ENCODE measurements around the gene MAGEA4. TPM values are rescaled to one million over a fixed set of nuclear protein-coding genes. Genes with fewer than 3 reads are reported as not detected.

The MAGEA4 gene
- total and polyA plus RNA-seq, 12 donors: not detected

DNA sequence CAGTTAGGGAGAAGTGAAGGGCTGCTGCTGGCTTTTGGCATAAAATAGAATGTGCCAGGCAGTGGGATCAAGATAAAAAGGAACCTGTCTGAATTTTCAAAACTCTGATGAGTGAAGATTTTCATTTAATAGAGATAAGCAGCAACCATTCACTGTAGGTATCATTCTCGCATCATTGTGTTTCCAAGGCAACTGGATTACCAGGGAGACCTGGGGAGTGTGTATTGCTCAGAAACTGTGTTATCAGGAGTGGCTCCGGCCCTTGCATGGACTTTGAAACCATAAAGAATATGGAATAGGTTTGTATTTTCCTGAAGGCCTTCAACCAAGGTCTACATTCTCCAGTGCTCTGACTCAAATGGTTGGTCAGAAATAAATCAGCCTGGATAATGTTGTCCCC lies 23.3 kb upstream of the MAGEA4 start:
- TF ChIP-seq CTCF (IDR thresholded peaks at IDR 0.05): no peak
- DNase-seq (no peak), ATAC-seq (no peak)
- Histone ChIP-seq H3K9me3 (peaks cover 0 to 13% (median 0%) of the 10 kb centered on the region in 11 donors), H3K36me3 (no peaks in the 10 kb centered on the region), H3K4me3 (no peak overlapping the region), H3K4me1 (no peaks in the 10 kb centered on the region), H3K27ac (no peak overlapping the region), H3K27me3 (no peaks in the 10 kb centered on the region)
- 66 to 70% methylated on average over 2 of the region's 2 CpGs for WGBS, 2 donors
- intact Hi-C loops (cut with DNase I): no loop called here

GRCh38 chrX:151896734-151897474 lies 15.8 kb upstream of the MAGEA4 start:
- intact Hi-C loops (cut with DNase I): no loop called here
- 63 to 69% methylated on average over 5 of the region's 5 CpGs for WGBS, 2 donors
- DNase-seq (no peak), ATAC-seq (no peak)
- Histone ChIP-seq H3K4me1 (peaks cover 0 to under 1% (median 0%) of the 10 kb centered on the region in 9 donors), H3K36me3 (no peaks in the 10 kb centered on the region), H3K27me3 (peaks cover 0 to 15% (median 0%) of the 10 kb centered on the region in 7 donors), H3K4me3 (no peak overlapping the region), H3K9me3 (no peaks in the 10 kb centered on the region), H3K27ac (no peak overlapping the region)
- no peak for TF ChIP-seq CTCF (IDR thresholded peaks at IDR 0.05)

DNA sequence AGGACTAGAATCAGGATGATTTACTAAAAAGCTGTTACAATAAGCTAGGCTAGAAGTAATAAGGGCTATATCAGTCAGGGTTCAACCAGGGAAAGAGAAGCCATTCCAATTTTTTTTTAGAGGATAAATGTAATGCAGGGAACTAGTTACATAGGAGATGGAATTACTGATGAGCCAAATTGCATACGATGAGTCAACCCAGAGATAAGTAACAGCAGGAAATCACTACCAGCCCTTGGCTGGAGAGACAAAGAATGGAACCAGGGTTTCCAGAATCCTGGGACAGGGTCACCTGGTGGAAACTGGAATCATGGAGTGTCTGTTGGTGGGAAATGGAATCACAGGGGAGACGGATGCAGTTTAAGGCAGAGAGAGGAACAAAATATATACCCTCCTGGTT lies 13.1 kb upstream of the MAGEA4 start:
- DNase-seq (no peak), ATAC-seq (no peak)
- Histone ChIP-seq H3K4me3 (no peak overlapping the region), H3K27ac (no peak overlapping the region), H3K9me3 (no peaks in the 10 kb centered on the region), H3K36me3 (no peaks in the 10 kb centered on the region), H3K27me3 (peaks cover 0 to 21% (median 0%) of the 10 kb centered on the region in 7 donors), H3K4me1 (peaks cover 0 to 10% (median 0%) of the 10 kb centered on the region in 9 donors)
- WGBS, 2 donors: 83 to 84% methylated on average over 2 of the region's 2 CpGs
- intact Hi-C loops (cut with DNase I): no loop called here
- no peak for TF ChIP-seq CTCF (IDR thresholded peaks at IDR 0.05)

- WGBS, 2 donors: 60 to 61% methylated on average over 1 of the region's 1 CpG
- Histone ChIP-seq H3K4me1 (peaks cover 0 to 10% (median 0%) of the 10 kb centered on the region in 9 donors), H3K36me3 (no peaks in the 10 kb centered on the region), H3K4me3 (no peak overlapping the region), H3K27ac (no peak overlapping the region), H3K27me3 (peaks cover 0 to 21% (median 0%) of the 10 kb centered on the region in 7 donors), H3K9me3 (no peaks in the 10 kb centered on the region)
- intact Hi-C loops (cut with DNase I): no loop called here
- DNase-seq (no peak), ATAC-seq (no peak)
- no peak for TF ChIP-seq CTCF (IDR thresholded peaks at IDR 0.05)
These were observed 10.9 kb upstream of the MAGEA4 start for GRCh38 chrX:151901826-151902225.
